Muscle layer of duodenum (tissue), 2 donors: ENCODE measurements around the gene PSMC5.
"Not testable (repeated sequence)": the region's sequence is repeated elsewhere in the genome, so short reads cannot be mapped to it uniquely, and the experiment has no call there.

ENCODE experiments used
- H3K27ac ChIP-seq: one replicate; pipeline ENCODE4 v1.7.0; 2013; ENCODE audit warnings: mild to moderate bottlenecking, low read length
- H3K27me3 ChIP-seq: one replicate; pipeline ENCODE4 v1.7.0; 2013; ENCODE audit warnings: low read depth, mild to moderate bottlenecking, control low read depth, low read length
- H3K36me3 ChIP-seq, 2 donors: one replicate each; pipeline ENCODE4 v1.7.0; 2013; ENCODE audit warnings: low read length in 2 of 2, control low read depth in 1 of 2, mild to moderate bottlenecking in 1 of 2; ENCODE audit not compliant: insufficient read depth in 2 of 2, control insufficient read depth in 1 of 2
- H3K4me1 ChIP-seq, 2 donors: one replicate each; pipeline ENCODE4 v1.7.0; 2013; ENCODE audit warnings: low read length in 2 of 2, mild to moderate bottlenecking in 2 of 2, control low read depth in 1 of 2, moderate library complexity in 1 of 2; ENCODE audit not compliant: insufficient read depth in 2 of 2, control insufficient read depth in 1 of 2
- H3K4me3 ChIP-seq, 2 donors: one replicate each; pipeline ENCODE4 v1.7.0; 2013; ENCODE audit warnings: low read length in 2 of 2, low read depth in 1 of 2, mild to moderate bottlenecking in 1 of 2
- H3K9me3 ChIP-seq, 2 donors: one replicate each; pipeline ENCODE4 v1.7.0; 2013; ENCODE audit warnings: low read length in 2 of 2, control low read depth in 1 of 2, mild to moderate bottlenecking in 1 of 2; ENCODE audit not compliant: control insufficient read depth in 1 of 2
- donor health status: healthy.

PSMC5 gene

DNA sequence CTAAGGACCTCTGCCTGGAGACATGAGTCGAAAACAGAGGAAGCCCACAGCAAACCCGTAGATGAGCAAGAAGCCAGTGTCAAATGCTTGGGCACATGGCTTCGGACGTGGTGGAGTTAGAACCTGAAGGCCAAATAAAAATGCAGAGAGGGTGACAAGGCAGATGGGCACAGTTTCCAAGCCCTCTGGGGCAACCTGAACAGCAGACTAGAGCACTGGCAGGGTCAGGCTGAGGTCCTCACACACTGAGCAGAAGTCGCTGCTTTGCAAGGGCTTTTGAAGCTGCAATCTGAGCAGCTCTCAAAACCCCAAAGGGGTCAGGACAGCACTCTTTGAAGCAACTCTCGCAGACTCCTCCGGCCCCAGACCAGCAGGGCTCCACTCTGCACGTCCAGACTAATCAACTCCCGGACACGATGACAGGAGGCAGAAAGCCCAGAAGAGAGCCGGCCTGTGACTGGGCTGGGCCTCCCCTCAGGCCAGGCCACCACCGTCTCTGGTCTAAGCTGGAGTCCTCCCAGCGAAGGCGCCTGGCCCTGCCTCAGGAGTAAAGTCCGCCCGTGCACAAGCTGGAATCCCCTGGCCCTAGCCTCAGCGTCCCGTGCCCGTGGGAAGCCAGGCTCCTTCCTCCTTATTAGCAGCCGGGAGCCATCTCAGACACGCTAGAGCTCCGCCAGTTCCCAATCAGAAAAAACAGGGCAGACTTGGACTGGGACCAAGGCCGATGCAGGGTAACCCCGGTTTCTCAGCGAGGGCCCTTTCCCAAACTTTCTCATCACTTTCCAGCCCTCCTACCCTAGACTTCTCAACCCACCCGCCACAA lies 14.3 kb downstream of the PSMC5 start:
- H3K27ac ChIP-seq = peak overlapping the region; percentile 84
- peaks cover 11 to 55% of the 10 kb centered on the region in 2 donors for H3K4me1 ChIP-seq
- H3K36me3 ChIP-seq = peaks cover 8 to 13% of the 10 kb centered on the region in 2 donors
- no peaks in the 10 kb centered on the region for H3K27me3 ChIP-seq
- H3K9me3 ChIP-seq = no peaks in the 10 kb centered on the region
- peak overlapping the region; percentile 88 to 93 for H3K4me3 ChIP-seq

DNA sequence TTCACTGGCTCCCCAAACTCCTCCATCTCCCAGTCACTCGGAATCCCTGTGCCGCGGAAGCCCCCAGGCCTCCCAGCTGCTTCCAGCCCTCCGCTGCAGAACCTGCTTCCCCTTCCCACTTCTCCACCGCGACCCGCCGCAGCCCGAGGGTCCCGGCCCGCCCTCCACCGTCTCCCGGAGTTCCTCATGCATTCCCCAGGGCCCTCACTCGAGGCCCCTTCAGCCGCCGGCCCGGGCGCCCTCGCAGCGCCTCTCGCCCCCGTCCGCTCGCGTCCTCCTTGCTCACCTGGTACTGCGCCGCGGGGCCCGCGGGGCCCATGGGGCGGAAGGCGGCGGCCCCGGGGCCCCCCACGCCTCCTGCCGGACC lies 14.9 kb downstream of the PSMC5 start:
- peak overlapping the region; percentile 84 for H3K27ac ChIP-seq
- peaks cover 11 to 54% of the 10 kb centered on the region in 2 donors for H3K4me1 ChIP-seq
- peaks cover 2 to 7% of the 10 kb centered on the region in 2 donors for H3K36me3 ChIP-seq
- peak overlapping the region; percentile 88 to 93 for H3K4me3 ChIP-seq
- no peaks in the 10 kb centered on the region for H3K27me3 ChIP-seq
- no peaks in the 10 kb centered on the region for H3K9me3 ChIP-seq

DNA sequence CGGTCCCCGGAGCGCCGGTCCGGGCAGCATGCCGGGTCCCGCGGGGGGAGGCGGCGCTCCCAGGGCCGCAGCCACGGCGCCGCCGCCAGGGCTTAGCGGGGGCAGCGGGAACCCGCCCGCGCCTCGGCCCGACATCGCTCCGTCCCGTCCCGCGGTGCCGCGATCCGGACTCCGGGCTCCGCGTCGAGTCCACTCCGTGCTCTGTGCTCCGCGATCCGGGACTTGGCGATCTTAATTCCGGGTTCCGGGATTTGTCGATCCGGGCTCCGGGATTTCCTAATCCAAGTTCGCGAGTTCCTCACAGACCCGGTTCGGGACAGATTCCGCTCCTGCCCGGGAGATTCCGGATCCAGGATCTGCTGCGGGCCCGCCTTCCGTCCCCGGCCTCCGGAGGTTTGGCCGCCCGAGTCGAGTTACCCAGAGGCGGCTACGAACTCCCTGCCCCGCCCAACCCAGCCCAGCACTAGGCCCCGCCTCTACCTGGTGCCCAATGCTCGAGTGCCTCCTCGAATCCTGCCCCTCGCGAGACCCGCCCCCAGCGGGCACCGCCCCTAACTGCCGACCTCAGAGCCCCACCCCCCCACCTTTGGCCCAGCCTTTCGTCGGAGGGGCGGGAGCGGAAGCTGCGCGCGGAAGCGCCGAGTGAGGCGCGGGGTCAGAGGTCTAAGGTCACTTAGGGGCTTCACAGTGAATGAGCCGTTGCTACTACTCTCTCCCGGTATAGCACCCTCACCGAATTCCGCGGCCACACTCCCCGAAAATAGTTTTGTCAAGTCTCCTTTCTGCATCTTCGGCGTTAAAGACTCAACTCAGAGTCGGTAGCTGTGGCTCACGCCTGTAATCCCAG lies 15.5 kb downstream of the PSMC5 start, which contains the start of gene SMARCD2:
Gene SMARCD2 (minus strand): TSS at position 146 of the 847 bp plus-strand sequence. CDS start 11 bp downstream, at position 135.
- peak within 1 kb of the TSS; percentile 84 for H3K27ac ChIP-seq
- H3K4me1 ChIP-seq = peaks cover 11 to 48% of the 10 kb centered on the region in 2 donors
- H3K9me3 ChIP-seq = no peaks in the 10 kb centered on the region
- H3K36me3 ChIP-seq = peaks cover 0 to 4% of the 10 kb centered on the region in 2 donors
- no peaks in the 10 kb centered on the region for H3K27me3 ChIP-seq
- peak within 1 kb of the TSS; percentile 88 to 93 for H3K4me3 ChIP-seq

DNA sequence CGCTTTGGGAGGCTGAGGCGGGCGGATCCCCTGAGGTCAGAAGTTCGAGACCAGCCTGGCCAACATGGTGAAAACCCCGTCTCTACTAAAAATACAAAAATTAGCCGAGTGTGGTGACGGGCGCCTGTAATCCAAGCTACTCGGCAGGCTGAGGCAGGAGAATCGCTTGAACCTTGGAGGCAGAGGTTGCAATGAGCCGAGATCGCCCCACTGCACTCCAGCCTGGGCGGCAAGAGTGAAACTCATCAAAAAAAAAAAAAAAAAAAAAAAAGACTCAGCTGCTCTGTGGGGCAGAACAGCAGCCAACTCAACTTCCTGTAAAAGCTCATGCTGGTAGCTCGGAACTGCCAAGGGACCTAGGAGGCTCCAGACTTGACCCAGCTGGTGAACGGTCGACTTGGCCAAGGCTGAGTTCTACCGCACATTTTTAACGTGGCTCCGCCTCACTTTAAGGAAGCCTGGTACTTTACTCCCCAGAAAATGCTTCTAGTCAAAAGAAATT lies 16.2 kb downstream of the PSMC5 start:
- peak overlapping the region; percentile 70 for H3K27ac ChIP-seq
- peak overlapping the region; percentile 63 to 67 for H3K4me3 ChIP-seq
- not testable (repeated sequence) for H3K9me3 ChIP-seq, H3K27me3 ChIP-seq, H3K36me3 ChIP-seq
- peaks cover 11 to 41% of the 10 kb centered on the region in 2 donors for H3K4me1 ChIP-seq

DNA sequence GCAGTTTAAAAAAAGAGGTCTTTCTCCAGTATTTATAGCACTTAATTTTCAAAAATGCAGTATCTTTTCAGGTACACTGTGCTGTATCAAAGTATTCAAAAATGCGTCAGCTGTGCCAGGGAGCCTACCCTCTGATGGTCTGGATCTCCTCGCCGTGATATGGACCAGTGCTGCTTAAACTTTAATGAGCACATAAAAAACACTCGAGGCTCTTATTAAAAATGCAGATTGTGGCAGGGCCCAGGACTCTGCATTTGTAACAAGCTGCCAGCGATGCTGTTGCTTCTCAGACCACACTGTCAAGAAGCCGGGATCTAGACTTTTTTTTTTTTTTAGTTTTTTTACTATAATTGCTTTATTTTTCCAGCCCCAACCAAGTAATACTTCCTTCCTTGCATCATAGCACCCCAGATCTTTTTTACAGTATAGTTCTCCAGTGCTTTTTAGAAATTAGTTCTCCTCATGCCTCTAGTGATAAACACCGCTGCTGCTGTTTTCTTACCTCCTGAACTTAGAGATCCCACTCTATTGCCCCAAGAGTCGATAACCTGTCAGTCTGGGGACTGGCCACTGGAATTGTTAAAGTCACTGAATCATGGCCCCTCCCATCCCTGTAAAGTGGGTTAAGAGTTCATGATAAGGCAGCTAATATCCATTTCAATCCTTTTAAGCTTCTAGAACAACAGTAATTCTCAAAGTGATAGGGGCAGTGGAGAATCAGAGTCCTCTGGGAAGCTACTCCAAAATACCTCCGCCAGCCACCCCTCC lies 16.9 kb downstream of the PSMC5 start:
- Histone ChIP-seq H3K36me3 (peaks cover 0 to 4% of the 10 kb centered on the region in 2 donors), H3K27ac (peak overlapping the region; percentile 13), H3K4me3 (peak overlapping the region in 1 of 2 donors; percentile 63), H3K27me3 (no peaks in the 10 kb centered on the region), H3K9me3 (no peaks in the 10 kb centered on the region), H3K4me1 (peaks cover 11 to 34% of the 10 kb centered on the region in 2 donors)

DNA sequence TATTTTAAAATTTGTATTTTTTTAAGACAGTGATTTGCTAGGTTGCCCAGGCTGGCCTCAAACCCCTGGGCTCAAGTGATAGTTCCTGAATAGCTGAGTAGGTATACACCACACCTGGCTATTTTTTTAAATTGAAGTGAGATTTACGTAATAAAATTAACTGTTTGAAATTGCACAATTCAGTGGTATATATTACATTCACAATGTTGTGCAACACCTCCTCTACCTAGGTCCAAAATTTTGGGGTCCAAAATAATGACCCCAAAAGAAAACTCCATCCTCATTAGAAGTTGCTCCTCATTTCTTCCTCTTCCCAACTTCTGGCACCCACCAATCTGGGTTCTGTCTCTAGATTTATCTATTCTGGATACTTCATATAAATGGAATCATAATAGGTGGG lies 18.3 kb downstream of the PSMC5 start:
- no peaks in the 10 kb centered on the region for H3K9me3 ChIP-seq
- H3K4me1 ChIP-seq = peaks cover 9 to 21% of the 10 kb centered on the region in 2 donors
- no peak overlapping the region for H3K4me3 ChIP-seq
- no peak overlapping the region for H3K27ac ChIP-seq
- H3K27me3 ChIP-seq = no peaks in the 10 kb centered on the region
- peaks cover 0 to 4% of the 10 kb centered on the region in 2 donors for H3K36me3 ChIP-seq

DNA sequence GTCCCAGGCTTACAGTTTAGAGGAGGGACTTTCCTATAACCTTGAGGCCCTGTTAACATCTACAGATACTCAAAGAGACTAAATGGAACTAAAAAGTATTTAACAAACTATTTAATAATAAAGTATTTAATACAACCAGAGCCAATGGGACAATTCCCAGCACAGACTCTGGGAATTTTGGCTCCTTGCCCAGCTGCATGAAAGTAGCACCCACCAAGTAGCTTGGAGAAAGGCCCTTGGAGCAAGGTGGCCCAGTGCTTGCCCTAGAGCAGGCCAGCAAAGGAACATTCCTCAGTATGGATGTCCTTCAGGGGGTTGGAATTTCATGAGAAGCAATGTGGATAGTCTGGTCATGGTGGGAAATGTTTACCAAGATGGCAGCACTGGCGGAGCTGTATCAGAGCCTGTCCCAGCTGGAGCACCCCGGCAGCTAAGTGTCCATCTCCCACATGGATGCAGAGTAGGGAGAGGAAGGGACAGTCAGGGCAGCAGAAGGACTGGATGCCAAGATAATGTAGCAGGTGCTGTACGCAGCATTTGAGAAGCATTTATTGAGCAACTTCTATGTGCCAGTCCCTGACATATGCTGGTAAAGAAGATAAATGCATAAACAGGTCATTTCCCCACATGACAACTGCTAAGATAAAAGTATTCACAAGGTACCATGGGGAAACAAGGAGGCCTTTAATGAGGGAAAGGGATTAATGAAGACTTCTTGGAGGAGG lies 20.5 kb downstream of the PSMC5 start:
- H3K4me3 ChIP-seq = no peak overlapping the region
- no peaks in the 10 kb centered on the region for H3K36me3 ChIP-seq
- H3K27me3 ChIP-seq = no peaks in the 10 kb centered on the region
- no peak overlapping the region for H3K27ac ChIP-seq
- no peaks in the 10 kb centered on the region for H3K9me3 ChIP-seq
- peaks cover 0 to 10% of the 10 kb centered on the region in 2 donors for H3K4me1 ChIP-seq

DNA sequence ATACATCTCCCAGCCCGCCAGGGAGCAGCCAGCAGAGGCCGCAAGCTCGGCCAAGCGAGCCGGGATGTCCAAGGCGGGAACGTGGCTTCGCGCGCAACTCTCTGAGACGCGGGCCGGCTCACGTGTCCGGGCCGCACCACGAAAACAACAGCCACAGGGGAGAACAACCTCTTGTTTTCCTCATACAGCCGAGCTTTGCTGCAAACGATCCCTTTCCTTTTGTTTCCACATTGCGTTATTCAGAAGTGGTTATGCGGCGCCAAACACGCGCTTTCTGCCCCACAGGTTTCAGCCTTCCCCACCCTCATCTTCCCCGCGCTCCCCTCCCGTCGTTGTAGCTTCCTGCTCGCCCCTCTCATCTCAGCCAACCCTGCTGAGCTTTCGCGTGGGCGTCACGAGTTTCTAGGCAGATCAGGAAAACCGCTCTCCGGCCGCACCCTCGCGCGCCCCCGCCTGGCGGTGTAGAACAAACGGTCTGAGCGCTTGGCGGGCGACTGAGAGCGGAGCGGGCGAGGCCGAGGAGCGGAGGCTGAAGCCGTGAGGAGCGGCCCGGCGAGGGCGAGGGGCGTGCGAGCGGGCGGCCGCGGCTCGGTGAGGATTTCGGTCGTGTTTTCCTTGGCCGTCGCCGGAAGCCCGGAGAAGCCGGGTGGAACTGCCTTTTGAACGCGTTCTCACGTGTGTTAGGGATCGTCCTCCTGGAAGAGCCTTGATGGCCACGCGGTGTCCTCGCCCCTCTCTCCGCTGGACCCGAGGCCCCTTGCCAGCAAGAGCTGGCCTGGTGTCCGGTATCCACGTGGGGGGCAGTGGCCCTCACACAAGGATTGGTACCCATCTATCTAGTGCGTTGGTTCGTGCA lies 21.8 kb downstream of the PSMC5 start:
- Histone ChIP-seq H3K36me3 (no peaks in the 10 kb centered on the region), H3K4me3 (peak overlapping the region; percentile 37 to 45), H3K9me3 (no peaks in the 10 kb centered on the region), H3K27ac (no peak overlapping the region), H3K27me3 (no peaks in the 10 kb centered on the region), H3K4me1 (peaks cover 0 to under 1% of the 10 kb centered on the region in 2 donors)

DNA sequence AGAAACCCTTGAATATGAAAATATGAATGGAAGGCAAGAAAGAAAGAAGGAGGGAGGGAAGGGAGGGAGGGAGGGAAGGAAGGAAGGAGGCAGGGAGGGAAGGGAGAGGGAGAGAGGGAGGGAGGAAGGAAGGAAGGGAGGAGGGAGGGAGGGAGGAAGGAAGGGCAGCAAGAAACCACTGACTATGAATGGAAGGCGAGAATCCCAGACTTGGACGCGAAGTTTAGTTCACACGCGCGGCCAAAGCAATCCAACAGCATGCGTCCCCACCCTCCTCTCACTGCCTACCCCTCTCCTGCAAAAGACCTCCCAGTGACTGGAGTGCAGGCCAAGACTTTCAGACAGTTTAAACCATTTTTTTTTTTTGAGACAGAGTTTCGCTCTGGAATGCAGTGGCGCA lies 23.2 kb downstream of the PSMC5 start:
- Histone ChIP-seq H3K27ac (no peak overlapping the region), H3K4me1 (no peaks in the 10 kb centered on the region), H3K27me3 (no peaks in the 10 kb centered on the region), H3K9me3 (no peaks in the 10 kb centered on the region), H3K4me3 (no peak overlapping the region), H3K36me3 (no peaks in the 10 kb centered on the region)

DNA sequence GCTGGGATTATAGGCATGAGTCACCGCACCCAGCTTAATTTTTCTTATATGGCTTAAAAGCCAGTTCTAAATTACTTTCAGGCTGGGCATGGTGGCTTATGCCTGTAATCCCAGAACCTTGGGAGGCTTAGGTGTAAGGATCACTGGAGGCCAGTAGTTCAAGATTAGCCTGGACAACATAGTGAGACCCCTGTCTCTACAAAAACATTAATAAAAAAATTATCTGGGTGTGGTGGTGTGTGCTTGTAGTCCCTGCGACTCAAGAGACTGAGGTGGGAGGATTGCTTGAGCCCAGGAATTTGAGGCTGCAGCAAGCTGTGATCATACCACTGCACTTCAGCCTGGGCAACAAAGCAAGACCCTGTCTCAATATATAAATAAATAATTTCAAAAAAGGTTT lies 26.0 kb downstream of the PSMC5 start:
- no peaks in the 10 kb centered on the region for H3K9me3 ChIP-seq
- no peaks in the 10 kb centered on the region for H3K27me3 ChIP-seq
- H3K27ac ChIP-seq = no peak overlapping the region
- H3K36me3 ChIP-seq = no peaks in the 10 kb centered on the region
- H3K4me1 ChIP-seq = no peaks in the 10 kb centered on the region
- H3K4me3 ChIP-seq = no peak overlapping the region
